NCI-H748 (cell line): ENCODE measurements around the gene AQP9.
"Not testable (repeated sequence)": the region's sequence is repeated elsewhere in the genome, so short reads cannot be mapped to it uniquely, and the experiment has no call there.

Experiments
- DNase-seq: peaks from one replicate; lab custom pipeline; 2025; ENCODE audit not compliant: unreplicated experiment; lab: John Stamatoyannopoulos, UW

Gene AQP9, protein sequence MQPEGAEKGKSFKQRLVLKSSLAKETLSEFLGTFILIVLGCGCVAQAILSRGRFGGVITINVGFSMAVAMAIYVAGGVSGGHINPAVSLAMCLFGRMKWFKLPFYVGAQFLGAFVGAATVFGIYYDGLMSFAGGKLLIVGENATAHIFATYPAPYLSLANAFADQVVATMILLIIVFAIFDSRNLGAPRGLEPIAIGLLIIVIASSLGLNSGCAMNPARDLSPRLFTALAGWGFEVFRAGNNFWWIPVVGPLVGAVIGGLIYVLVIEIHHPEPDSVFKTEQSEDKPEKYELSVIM

DNA sequence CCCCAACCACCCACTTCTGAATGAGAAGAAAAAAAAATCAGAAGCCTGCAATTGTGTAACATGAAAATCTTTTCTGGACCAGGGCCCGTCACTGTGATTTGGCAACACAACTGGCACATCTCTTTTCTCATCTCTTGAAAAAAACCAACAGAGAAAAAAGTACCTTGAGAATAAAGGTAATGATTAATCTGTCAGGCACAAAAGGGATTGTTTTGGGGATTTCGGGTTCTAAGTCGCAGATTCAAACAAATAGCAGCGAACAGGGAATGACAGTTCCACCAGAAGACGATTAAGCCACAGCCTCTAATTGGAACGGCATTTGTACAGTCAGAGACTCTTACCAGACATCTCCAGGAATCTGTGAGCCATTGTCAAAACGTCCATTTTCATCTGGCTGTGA, at the start of gene AQP9:
TSS of gene AQP9 (plus strand) at position 276 of the 400 bp plus-strand sequence. CDS start 185 bp downstream, outside the sequence.
- no peak for DNase-seq

DNA sequence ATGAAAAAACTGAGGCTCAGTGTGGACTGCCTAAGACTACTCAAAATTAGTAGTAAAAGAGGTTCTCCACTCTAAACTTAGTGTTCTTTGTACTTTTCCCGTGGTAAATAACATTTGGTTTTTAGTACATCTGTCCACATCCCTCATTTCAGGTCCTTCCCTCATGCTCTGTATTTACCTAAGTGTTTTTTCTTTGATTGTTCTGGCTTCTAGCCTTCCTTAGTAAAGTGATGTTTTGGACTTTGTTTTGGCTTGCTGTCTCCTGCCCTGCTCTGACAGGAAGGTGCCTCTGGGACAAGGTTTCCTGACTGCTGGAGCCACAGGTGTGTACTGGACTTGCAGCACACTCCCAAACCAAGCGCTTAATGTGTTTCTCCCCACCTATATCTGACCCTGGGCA, 42.8 kb upstream of the AQP9 start:
- DNase-seq: no peak

DNA sequence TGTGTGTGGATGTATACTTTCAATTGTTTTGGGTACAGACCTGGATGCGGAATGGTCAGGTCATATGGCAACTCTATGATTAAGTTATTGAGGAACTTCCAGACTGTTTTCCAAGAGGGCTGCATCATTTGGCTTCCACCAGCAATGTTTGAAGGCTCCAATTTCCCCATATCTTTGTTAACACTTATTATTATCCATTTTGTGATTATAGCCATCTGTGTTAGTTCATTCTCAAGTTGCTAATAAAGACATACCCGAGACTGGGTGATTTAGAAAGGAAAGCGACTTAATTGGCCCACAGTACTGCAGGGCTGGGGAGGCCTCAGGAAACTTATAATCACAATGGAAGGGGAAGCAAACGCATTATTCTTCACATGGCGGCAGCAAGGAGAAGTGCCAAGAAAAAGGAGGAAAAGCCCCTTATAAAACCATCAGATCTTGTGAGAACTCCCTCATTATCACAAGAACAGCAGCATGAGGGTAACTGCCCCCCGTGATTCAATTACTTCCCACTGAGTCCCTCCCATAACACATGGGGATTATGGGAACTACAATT, 41.6 kb upstream of the AQP9 start:
- no peak for DNase-seq

DNA sequence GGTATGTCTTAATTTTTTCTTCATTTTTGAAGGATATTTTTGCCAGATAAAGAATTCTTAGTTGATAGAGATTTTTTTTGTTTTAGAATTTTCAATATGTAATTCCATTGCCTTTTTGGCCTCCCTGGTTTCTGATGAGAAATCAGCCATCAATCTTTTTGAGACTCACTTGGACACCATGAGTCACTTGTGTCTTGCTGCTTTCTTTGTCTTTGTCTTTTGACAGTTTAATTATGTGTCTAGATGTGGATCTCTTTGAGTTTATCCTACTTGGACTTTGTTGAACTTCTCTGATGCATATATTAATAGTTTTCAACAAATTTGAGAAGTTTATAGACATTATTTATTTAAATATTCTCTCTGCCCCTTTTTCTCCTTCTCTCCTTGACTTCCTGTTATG, 34.7 kb upstream of the AQP9 start:
- DNase-seq: no peak

DNA sequence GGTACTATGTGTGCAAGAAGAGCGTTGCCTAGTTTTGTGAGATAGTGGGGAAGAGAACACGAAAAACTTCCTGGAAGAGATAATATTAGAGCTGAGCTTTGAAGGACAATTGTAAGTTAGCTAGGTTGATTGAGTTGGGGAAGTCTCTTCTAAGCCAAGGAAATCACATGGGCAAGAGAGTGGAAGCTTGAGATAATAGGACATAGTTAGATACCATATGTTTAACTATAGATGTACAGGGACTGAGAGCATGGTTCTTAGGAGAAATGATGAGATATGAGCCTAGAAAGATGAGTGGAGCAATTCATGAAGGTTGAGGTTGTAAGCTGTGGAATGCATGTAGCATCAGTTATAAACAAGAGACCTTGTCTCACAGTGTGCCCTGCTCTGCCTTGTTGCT, 30.1 kb upstream of the AQP9 start:
- no peak for DNase-seq

DNA sequence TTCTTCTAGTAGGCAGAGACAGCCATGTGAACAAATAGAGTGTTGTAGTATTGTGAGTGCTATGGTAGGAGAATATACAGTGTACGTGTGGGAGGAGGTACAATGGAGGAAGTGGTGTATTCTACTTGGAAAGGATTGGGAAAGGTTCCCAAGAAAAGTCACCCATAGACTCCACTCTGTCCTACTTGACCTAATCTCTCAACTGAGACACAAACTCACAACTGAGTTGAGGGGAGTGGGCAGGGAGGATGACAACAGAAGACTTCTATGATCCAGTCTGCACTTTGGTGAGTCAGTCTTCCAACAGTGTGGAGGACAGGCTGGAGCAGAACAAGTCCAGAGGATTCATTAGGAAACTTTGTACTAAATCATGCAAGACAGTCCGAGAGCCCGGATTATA, 28.8 kb upstream of the AQP9 start:
- DNase-seq: no peak

DNA sequence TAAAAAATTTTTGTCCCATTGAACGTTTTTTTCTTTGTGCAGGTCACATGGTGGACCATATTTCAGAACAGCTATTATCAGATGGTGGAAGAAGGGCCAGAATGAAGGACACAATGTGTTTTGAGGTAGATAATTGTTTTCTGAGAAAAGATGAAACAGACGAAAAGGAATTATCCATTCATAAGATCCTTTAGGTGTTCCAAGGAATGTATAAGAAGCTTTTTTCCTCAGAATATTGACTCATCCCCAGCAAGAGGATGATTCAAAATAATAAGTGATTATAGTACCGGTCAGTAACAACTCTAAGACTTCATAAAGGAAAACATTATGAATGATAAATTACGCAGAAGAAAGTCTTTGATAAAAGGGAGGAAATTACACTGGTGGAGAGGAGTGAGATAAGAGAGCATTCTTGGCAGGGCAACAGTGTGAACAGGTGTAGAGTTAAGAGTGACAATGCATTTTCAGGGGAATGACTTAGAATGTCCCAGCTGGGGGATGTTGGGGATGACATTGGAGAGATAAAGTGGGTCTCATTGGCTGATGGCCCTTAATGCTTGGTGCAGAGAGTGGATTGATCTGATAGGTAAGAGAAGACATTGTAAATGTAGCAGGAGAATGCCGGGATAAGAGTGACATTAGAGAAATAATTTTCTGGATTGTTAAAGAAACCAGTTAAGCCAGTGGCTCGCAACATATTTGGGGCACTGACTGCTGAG, 27.0 kb upstream of the AQP9 start:
- DNase-seq: no peak

DNA sequence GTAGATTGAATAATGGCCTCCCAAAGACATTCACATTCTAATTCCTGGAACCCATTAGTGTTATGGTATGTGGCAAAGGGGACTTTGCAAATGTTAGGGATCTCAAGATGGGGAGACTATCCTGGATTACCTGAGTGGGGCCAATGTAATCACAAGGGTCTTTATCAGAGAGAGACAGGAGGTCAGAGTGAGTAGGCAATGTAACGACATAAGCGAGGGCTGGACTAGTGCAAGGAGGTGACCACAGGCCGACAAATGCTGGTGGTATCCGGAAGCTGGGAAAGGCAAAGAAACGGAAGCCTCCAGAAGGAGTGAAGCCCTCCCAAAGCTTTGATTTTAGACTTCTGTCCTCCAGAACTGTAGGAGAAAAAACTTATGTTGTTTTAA, 26.5 kb upstream of the AQP9 start:
- no peak for DNase-seq

DNA sequence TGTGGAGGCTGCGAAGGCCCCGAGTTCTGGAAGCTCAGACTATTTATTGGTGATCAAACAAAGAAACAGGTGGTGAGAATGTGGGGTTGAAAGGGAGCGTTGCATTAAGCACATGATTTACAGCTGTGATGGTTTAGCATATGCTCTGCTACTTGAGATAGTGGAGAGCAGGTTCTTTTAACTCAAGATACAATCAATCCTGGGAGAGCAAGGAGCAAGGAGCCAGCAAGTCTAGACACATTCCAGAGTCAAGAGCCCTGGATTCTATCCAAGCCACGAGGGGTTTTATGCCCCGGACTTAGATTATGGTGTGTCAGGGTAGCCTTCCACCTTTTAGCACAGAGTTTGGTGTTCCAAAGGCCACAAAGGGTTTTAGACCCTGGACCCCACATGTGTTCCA, 24.8 kb upstream of the AQP9 start:
- not testable (repeated sequence) for DNase-seq

DNA sequence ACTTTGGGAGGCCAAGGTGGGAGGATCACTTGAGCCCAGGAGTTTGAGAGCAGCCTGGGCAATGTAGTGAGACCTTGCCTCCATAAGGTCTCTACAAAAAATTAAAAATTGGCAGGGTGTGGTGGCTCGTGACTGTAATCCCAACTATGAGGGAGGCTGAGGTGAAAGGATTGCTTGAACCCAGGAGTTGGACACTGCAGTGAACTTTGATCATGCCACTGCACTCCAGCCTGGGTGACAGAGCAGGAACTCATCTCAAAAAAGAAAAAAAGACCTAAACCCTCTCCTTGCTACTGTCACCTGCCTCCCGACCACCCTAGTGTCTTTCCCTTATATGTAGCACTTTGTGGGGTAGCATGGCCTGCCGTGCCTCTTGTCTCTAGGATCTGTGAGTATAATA, 23.8 kb upstream of the AQP9 start:
- no peak for DNase-seq

DNA sequence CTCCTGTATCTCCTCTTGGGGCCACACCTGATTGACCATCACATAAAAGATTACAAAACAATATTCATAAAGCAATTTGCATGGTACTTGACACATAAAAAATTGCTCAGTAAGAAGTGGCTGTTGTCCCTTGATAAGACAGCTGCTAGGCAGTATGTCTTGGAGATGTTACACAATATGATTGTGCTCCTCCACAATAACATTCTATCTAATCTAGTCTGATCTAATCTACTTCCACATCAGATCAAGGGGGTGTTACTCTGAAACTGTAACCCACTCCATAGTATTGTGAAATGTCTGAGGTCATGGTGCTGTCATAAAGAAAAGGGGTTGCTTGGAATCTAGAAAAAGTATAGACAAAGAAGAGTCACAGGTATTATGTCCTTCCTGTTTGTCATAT, 23.4 kb upstream of the AQP9 start:
- no peak for DNase-seq

DNA sequence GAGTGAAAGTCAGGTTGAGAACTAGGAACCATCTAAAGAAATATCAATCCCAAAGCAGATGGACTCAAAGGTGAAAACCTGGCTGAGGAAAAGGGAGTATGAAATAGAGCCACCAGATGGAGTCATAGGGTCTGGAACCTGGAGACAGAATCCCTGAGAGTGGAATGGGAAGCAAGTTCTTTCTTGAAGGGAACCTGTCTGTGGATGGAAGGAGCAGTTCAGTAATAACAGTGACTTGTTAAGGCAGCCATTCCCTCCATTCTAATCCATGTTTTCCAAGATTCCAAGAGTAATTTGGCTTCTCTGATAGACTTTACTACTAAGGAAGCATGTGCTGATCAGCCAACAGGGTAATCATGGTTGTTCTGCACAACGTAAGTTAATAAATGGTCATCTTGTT, 22.5 kb upstream of the AQP9 start:
- no peak for DNase-seq

DNA sequence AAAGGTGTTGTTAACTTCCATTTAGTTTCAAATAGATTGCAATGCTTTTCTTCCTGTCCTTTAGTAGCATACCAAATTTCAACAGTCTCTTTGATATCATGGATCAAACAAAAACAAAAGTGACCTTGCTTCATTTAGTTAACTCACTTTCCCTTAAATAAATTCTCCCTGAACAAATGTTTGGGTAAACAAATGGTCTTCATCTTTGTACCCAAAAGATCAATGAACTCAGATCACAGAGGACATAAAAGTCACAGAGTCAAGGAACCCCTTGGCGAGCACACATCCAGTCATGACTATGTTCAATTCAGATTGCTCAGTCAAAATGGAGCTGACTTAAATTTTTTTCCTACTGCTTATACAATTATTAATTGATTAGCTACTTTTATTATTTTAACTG, 20.6 kb upstream of the AQP9 start:
- DNase-seq: no peak

DNA sequence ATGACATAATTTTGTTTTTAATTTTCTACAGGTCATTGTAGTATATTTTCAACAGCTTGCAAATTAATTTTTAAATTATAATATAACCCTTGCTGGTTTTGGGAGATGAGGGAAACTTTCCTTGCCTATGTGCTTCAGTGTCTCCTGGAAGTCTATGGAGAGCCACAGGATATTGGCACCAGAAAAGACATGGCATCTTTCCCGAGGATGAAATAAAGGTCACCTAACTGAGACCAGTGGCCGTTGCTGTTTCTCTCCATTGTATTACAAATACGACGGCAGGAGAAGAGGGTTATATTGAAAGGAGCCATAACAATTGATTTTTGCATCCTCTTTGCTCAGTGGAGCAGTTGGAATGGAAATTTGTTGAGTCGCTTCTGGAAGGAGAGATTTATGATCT, 19.9 kb upstream of the AQP9 start:
- no peak for DNase-seq

DNA sequence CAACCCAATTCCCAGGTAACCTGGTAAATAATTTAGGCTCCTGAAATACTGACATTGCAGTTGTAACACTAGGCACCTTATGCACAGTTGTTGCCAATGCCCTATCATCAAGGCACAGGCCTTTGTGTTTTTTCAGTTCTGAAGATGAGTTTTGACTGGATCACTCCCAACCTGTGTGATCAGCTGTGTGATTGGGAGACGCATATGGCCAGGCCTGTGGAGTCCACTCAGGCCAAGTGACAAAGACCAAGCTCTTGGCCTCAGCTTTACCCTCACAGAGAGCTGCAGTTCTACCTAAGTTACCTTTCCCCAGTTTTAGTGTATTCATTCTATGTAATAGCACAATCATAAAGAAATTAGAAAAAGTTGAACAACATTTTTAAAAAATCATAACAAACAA, 19.2 kb upstream of the AQP9 start:
- DNase-seq: no peak

DNA sequence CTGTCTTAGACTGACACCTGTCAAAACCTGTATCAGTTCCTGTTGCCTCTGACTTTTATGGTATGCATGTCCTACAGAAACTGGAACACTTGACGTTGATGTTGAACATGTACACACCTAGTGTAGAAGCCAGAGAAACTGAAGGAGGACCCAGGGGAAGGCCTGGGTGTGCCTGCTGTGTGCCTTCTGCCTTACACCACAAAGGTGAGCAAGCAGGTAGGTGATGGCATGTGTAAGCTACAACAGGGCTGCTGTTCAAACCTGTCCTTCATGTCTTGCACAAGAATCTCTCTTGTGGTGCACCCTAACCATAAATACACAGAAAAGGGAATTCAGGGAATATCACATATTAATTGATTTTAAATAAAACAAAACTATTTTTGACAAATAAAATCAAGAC, 13.6 kb upstream of the AQP9 start:
- DNase-seq: no peak

DNA sequence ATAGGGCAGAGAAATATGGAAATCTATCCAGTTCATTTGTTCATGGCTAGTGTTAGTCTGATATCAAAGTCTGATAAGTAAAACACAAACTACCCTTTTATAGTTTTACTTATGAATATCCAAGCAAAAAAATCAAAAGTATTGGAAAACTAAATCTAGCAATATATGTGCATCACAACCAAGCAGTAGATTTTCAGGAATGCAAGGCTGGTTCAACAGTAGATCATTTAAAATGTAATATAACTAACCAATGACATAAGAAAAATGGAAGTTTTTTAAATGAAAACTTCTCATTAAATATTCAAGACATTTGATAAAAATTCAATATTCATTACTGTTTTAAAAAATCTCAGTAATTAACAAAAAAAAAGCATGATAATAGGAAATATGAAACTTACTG, 12.8 kb upstream of the AQP9 start:
- no peak for DNase-seq

DNA sequence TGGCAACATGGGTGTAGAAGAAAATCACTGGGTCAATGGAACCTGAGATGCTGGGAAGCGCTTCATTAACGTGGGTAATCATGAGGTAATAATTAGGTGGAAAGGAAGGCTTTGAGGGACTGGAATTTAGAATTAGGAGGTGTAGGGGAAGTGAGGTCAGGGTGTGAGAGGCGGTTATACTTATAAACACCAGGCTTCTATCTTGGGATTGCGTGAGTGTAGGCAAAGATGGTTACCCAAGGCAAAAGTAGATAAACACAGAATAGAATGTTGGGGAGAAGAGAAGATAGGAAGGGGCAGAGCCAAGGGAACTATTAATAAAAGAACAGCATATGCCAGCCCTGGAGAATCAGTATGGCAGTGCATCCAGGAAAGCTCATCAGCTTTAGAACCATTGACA, 3.3 kb upstream of the AQP9 start:
- no peak for DNase-seq

DNA sequence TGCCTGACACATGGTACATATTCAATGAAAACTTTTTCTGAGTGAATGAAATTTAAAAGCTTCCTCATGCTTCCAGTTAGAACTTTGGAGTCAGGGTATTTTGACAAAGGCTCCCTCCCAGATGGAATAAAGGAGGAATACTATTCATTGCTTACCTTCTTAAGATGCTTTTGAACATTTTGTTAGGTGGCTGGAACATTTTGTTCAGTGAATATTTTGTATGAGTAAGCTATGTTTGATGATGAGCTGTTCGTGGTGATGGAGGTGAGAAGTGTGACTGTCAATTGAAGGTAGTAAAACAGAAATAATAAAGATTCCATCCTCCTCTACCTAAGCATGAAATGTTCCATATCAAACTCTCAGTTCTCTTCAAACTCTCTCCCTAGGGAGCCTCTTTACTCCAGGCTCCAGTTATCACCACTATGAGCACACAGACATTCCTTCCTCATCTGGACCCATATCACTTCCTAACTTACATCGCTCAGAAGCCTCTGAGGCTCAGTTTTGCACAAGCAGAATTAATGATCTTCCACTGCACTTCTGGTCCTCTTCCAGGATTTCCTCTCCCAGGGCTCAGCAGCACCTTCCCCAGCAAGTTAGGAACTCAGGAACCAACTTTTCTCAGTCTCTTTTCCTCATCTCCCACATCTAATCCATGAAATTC, 2.5 kb upstream of the AQP9 start:
- DNase-seq: no peak

DNA sequence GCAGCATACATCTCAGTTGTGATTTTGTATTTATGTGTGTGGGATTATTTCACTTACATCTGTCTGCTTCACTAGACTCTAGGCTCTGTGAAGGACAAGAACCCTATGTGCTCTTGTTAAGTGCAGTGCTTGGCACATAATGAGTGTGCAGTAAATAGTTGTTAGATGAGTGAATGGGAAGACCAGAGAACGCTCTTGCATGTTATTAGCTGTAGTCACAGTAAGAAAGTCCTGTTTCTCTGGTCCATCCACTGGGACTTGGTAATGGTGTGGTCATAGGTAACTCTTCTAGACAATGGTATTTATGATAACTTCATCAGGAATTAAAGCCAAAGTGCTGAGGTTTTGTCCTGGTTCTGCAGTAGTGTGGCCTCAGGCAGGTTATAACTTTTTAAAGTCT, 1.4 kb upstream of the AQP9 start:
- no peak for DNase-seq

DNA sequence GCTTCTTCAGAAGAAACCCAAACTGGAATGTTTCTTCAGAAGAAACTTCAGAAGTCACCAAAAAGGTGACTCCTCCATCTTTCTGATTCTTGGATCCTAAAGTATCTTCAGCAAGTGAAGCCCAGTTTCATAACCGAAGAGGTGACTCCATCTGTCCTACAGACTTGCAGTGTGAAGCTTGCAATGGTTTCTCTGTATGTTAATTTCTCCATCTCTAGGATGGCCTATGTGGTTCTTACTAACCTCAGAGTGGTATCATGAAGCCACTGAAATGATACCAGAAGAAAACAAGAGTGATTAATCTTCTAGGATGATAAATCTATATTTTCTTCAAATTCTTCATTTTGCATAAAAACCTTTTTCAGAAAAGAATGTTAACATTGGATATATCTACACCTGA, 495 bp upstream of the AQP9 start:
- no peak for DNase-seq
